Activated T-helper 2 cell treated with anti-CD3 and anti-CD28 coated beads, Interferon-gamma antibody, Interleukin-2, Interleukin-4, amounts not matched to agents 10 μg/mL and 5 μg/mL and 100 μg/mL, durations not matched to agents 14 hours and 24 hours and 36 hours (primary cell): ENCODE measurements around the gene PHACTR4. TPM values are rescaled to one million over a fixed set of nuclear protein-coding genes. Genes with fewer than 3 reads are reported as not detected.
A peak's percentile ranks its signal among the peaks of the same experiment; 100 is the strongest.
"Not testable (repeated sequence)": the region's sequence is repeated elsewhere in the genome, so short reads cannot be mapped to it uniquely, and the experiment has no call there.

Experiments
- DNase-seq: peaks from one replicate; pipeline ENCODE4 v3.0.0; 2021; ENCODE audit warnings: low spot score
- H3K27ac Mint-ChIP-seq: one replicate; pipeline ENCODE4 v1.8.0; 2021; ENCODE audit warnings: mixed read lengths
- H3K27me3 Mint-ChIP-seq: one replicate; pipeline ENCODE4 v1.8.0; 2021; ENCODE audit warnings: low read depth, mixed read lengths
- H3K36me3 Mint-ChIP-seq: one replicate; pipeline ENCODE4 v1.8.0; 2021; ENCODE audit warnings: low read depth, mixed read lengths
- H3K4me1 Mint-ChIP-seq: one replicate; pipeline ENCODE4 v1.8.0; 2021; ENCODE audit warnings: low read depth, mixed read lengths
- H3K4me3 Mint-ChIP-seq: one replicate; pipeline ENCODE4 v1.8.0; 2021; ENCODE audit warnings: low read depth, mild to moderate bottlenecking, moderate library complexity, mixed read lengths
- H3K9me3 Mint-ChIP-seq: one replicate; pipeline ENCODE4 v1.8.0; 2021; ENCODE audit warnings: mixed read lengths
- intact Hi-C: fragments of 100-400 bp; cut with micrococcal nuclease; formaldehyde crosslinking; loops from one replicate; pipeline ENCODE4 v1.15.1; 2023
- total RNA-seq: library from RNA; stranded (reverse); gene quantifications from 2 replicates; pipeline ENCODE4 v1.2.3, GENCODE V29; 2022

Gene PHACTR4
- total RNA-seq, 1 donor from 2014 or later, result 32.1 TPM

GRCh38 chr1:28343405-28343804 lies 26.1 kb upstream of the PHACTR4 start:
- intact Hi-C loops, result no loop called here
- DNase-seq, result no peak
- H3K36me3 Mint-ChIP-seq, result no peaks in the 10 kb centered on the region
- H3K27ac Mint-ChIP-seq, result no peak overlapping the region
- no peak overlapping the region for H3K4me3 Mint-ChIP-seq
- H3K27me3 Mint-ChIP-seq, result no peaks in the 10 kb centered on the region
- H3K4me1 Mint-ChIP-seq, result peaks cover 4% of the 10 kb centered on the region
- no peaks in the 10 kb centered on the region for H3K9me3 Mint-ChIP-seq

GRCh38 chr1:28353248-28353810 lies 16.2 kb upstream of the PHACTR4 start:
- H3K4me3 Mint-ChIP-seq, H3K27ac Mint-ChIP-seq, H3K27me3 Mint-ChIP-seq, DNase-seq, H3K9me3 Mint-ChIP-seq, H3K4me1 Mint-ChIP-seq, H3K36me3 Mint-ChIP-seq, intact Hi-C loops: not testable (repeated sequence)

DNA sequence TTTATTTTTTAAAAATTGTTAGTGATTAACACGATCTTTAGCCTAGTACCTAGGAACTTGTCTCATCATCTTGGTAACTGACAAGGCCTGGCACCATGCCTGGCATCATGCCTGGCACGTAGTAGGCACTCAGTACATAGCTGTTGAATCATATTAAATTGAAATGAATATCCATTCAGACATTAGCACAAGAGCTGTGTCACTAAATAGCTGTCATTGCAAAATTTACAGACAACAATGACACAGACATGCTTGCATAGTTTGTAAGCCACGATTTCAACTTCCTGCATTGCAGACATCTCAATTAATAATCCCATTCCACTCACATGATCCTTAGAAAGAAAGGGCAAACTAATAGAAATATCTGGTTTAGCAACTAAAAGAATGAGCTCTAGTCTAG lies 15.4 kb upstream of the PHACTR4 start:
- Mint-ChIP-seq H3K27ac (no peak overlapping the region), H3K4me3 (no peak overlapping the region), H3K4me1 (peaks cover 3% of the 10 kb centered on the region), H3K9me3 (no peaks in the 10 kb centered on the region), H3K36me3 (no peaks in the 10 kb centered on the region), H3K27me3 (no peaks in the 10 kb centered on the region)
- DNase-seq, result no peak
- intact Hi-C loops, result no loop called here

GRCh38 chr1:28358716-28359115 lies 10.8 kb upstream of the PHACTR4 start:
- intact Hi-C loops, result no loop called here
- Mint-ChIP-seq H3K27me3 (peaks cover 2% of the 10 kb centered on the region), H3K4me1 (no peaks in the 10 kb centered on the region), H3K36me3 (no peaks in the 10 kb centered on the region), H3K27ac (no peak overlapping the region), H3K4me3 (no peak overlapping the region), H3K9me3 (no peaks in the 10 kb centered on the region)
- DNase-seq, result no peak

DNA sequence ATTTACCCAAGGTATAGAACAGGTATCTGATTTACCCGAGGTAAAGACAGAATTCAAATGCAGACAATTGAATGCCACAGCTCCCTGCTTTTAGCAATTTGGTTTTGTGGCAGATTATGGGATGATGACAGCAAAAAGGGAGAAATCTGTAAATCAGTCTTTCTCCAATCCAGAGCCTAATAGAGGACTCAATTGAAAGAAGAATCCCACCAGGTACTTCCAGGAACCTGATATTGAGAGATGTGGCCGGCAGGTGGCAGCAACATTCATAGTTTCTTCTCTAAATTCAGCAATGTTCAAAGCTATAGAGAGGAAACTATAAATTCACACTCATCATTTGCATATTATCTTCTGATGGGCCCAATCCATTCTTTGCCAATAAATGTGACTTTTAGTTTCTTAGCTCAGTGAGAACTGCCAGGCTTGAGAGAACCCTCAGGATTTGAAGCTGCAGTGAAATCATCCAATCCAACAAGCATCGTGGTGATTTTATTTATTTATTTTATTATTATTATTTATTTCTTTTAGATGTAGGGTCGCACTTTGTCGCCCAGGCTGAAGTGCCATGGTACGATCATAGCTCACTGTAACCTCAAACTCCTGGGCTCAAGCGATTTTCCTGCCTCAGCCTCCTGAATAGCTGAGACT lies 9.8 kb upstream of the PHACTR4 start:
- peak; percentile 55 for DNase-seq
- no peaks in the 10 kb centered on the region for H3K36me3 Mint-ChIP-seq
- intact Hi-C loops, result no loop called here
- H3K27ac Mint-ChIP-seq, result no peak overlapping the region
- no peak overlapping the region for H3K4me3 Mint-ChIP-seq
- peaks cover 2% of the 10 kb centered on the region for H3K27me3 Mint-ChIP-seq
- H3K9me3 Mint-ChIP-seq, result no peaks in the 10 kb centered on the region
- H3K4me1 Mint-ChIP-seq, result no peaks in the 10 kb centered on the region

- Mint-ChIP-seq H3K4me1 (peaks cover 12% of the 10 kb centered on the region), H3K9me3 (no peaks in the 10 kb centered on the region), H3K36me3 (no peaks in the 10 kb centered on the region), H3K27me3 (peaks cover 2% of the 10 kb centered on the region), H3K27ac (no peak overlapping the region), H3K4me3 (no peak overlapping the region)
- DNase-seq, result no peak
- intact Hi-C loops, result no loop called here
These were observed 4.7 kb upstream of the PHACTR4 start for GRCh38 chr1:28364888-28365287.

- Mint-ChIP-seq H3K36me3 (peaks cover 4% of the 10 kb centered on the region), H3K9me3 (no peaks in the 10 kb centered on the region), H3K27me3 (peaks cover 2% of the 10 kb centered on the region), H3K4me1 (peaks cover 20% of the 10 kb centered on the region), H3K27ac (no peak overlapping the region), H3K4me3 (no peak overlapping the region)
- DNase-seq, result no peak
- intact Hi-C loops, result no loop called here
These were observed 3.7 kb upstream of the PHACTR4 start for GRCh38 chr1:28365864-28366263.

GRCh38 chr1:28368608-28369007 lies 932 bp upstream of the PHACTR4 start:
- not testable (repeated sequence) for H3K9me3 Mint-ChIP-seq, H3K27me3 Mint-ChIP-seq, DNase-seq
- intact Hi-C loops, result loop anchor here (2.0 kb wide), 3 partner anchors 120 to 274 kb away; partner anchors contain the start of gene TAF12
- Mint-ChIP-seq H3K36me3 (peaks cover 10% of the 10 kb centered on the region), H3K4me1 (peaks cover 22% of the 10 kb centered on the region), H3K4me3 (peak overlapping the region; percentile 91), H3K27ac (peak overlapping the region; percentile 93)

- DNase-seq, result peak; percentile 15
- Mint-ChIP-seq H3K27me3 (no peaks in the 10 kb centered on the region), H3K4me1 (peaks cover 26% of the 10 kb centered on the region), H3K36me3 (peaks cover 16% of the 10 kb centered on the region), H3K9me3 (no peaks in the 10 kb centered on the region), H3K27ac (peak overlapping the region; percentile 80), H3K4me3 (peak overlapping the region; percentile 91)
- intact Hi-C loops, result no loop called here
These were observed 884 bp downstream of the PHACTR4 start for GRCh38 chr1:28370239-28371009.

DNA sequence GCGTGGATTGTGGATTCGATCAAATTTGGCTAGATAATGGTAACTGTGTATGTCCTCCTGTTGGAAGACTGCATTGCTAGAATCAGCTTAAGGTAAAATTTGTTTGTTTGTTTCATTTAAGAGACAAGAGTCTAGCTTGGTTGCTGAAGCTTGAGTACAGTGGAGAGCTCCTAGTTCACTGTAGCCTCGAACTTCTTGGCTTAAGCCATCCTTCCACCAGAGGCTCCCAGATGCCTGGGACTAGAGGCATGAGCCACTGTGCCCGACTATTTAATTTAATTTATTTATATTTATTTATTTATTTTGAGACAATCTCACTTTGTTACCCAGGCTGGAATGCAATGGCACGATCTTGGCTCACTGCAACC lies 1.5 kb downstream of the PHACTR4 start:
- H3K9me3 Mint-ChIP-seq, result no peaks in the 10 kb centered on the region
- peaks cover 25% of the 10 kb centered on the region for H3K4me1 Mint-ChIP-seq
- H3K4me3 Mint-ChIP-seq, result peak overlapping the region; percentile 91
- no peak overlapping the region for H3K27ac Mint-ChIP-seq
- H3K36me3 Mint-ChIP-seq, result peaks cover 18% of the 10 kb centered on the region
- no peaks in the 10 kb centered on the region for H3K27me3 Mint-ChIP-seq
- intact Hi-C loops, result no loop called here
- no peak for DNase-seq

DNA sequence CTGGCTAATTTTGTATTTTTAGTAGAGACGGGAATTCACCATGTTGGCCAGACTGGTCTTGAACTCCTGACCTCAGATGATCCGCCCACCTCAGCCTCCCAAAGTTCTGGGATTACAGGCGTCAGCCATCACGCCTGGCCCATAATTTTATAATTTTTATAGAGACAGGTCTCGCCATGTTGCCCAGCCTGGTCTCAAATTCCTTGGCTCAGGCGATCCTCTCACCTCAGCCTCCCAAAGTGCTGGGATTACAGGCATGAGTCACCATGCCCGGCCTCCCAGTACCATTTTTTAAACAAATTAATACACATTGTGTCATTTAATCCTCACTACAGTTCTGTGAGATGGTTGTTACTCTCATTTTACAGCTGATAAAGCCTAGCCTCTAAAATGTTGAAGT lies 3.9 kb downstream of the PHACTR4 start:
- intact Hi-C loops, H3K27ac Mint-ChIP-seq: not testable (repeated sequence)

DNA sequence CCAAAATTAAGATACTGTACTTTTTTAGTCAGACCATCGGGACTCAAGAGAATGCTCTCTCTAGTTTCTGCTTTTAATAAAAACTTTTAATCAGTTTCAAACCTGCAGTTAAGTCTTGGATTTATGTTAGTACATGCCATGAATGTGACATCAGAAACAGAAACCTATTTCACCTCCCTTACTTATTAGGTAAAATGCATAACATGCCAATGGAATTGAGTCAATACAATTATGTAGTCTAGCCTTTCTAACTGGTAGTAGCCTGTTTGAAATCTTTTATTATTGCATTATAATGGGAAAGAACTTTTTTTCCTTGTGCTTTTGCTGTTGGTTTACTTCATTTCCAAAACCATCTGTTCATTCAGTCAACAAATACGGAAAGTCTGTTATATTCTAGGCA lies 4.8 kb downstream of the PHACTR4 start:
- intact Hi-C loops, result no loop called here
- no peak for DNase-seq
- Mint-ChIP-seq H3K36me3 (peaks cover 22% of the 10 kb centered on the region), H3K27ac (no peak overlapping the region), H3K9me3 (no peaks in the 10 kb centered on the region), H3K4me1 (peaks cover 18% of the 10 kb centered on the region), H3K27me3 (no peaks in the 10 kb centered on the region), H3K4me3 (no peak overlapping the region)

More for the DNA sequence above, 3.9 kb downstream of the PHACTR4 start:
- Mint-ChIP-seq H3K4me1 (peaks cover 21% of the 10 kb centered on the region), H3K36me3 (peaks cover 19% of the 10 kb centered on the region)
- H3K4me3 Mint-ChIP-seq, DNase-seq, H3K27me3 Mint-ChIP-seq, H3K9me3 Mint-ChIP-seq: not testable (repeated sequence)

DNA sequence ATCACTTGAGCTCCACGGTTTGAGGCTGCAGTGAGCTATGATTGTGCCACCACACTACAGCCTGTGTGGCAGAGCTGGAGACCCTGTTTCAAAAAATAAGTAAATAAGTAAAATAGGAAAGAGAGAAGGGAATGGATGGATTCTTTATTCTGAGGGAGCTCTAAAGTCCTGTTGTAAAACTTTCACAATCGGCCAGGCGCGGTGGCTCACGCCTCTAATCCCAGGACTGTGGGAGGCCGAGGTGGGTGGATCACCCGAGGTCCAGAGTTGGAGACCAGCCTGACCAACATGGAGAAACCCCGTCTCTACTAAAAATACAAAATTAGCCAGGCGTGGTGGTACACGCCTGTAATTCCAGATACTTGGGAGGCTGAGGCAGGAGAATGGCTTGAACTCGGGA lies 6.1 kb downstream of the PHACTR4 start:
- H3K4me3 Mint-ChIP-seq, H3K9me3 Mint-ChIP-seq, H3K27ac Mint-ChIP-seq, H3K27me3 Mint-ChIP-seq, DNase-seq, intact Hi-C loops: not testable (repeated sequence)
- H3K36me3 Mint-ChIP-seq, result peaks cover 25% of the 10 kb centered on the region
- H3K4me1 Mint-ChIP-seq, result peaks cover 14% of the 10 kb centered on the region
